NCI-H82 (cell line): ENCODE results near the gene SLC11A1.

Source experiments
- DNase-seq: peaks from one replicate; lab custom pipeline; 2025; lab: John Stamatoyannopoulos, UW

Gene SLC11A1

DNA sequence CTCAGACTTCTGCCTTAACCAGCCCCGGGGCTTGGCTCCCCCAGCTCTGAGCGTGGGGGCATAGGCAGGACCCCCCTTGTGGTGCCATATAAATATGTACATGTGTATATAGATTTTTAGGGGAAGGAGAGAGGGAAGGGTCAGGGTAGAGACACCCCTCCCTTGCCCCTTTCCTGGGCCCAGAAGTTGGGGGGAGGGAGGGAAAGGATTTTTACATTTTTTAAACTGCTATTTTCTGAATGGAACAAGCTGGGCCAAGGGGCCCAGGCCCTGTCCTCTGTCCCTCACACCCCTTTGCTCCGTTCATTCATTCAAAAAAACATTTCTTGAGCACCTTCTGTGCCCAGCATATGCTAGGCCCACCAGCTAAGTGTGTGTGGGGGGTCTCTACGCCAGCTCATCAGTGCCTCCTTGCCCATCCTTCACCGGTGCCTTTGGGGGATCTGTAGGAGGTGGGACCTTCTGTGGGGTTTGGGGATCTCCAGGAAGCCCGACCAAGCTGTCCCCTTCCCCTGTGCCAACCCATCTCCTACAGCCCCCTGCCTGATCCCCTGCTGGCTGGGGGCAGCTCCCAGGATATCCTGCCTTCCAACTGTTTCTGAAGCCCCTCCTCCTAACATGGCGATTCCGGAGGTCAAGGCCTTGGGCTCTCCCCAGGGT is 23.1 kb downstream of the SLC11A1 start:
- no peak for DNase-seq

DNA sequence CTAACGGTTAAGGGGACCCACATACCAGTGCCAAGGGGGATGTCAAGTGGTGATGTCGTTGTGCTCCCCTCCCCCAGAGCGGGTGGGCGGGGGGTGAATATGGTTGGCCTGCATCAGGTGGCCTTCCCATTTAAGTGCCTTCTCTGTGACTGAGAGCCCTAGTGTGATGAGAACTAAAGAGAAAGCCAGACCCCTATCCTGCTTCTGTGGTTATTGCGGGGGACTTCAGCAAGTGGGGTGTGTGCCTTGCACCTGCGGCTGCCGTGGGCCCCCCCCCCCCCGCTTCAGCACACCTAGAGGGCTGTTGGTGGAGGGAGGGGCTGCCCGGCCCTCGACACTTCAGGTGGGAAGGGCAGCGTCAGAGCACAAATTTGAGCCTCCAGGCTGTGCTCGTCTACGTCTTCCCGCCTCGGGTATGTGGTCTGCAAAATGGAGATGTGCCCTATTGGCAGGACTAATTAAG is 23.7 kb downstream of the SLC11A1 start:
- DNase-seq, result peak; percentile 58

DNA sequence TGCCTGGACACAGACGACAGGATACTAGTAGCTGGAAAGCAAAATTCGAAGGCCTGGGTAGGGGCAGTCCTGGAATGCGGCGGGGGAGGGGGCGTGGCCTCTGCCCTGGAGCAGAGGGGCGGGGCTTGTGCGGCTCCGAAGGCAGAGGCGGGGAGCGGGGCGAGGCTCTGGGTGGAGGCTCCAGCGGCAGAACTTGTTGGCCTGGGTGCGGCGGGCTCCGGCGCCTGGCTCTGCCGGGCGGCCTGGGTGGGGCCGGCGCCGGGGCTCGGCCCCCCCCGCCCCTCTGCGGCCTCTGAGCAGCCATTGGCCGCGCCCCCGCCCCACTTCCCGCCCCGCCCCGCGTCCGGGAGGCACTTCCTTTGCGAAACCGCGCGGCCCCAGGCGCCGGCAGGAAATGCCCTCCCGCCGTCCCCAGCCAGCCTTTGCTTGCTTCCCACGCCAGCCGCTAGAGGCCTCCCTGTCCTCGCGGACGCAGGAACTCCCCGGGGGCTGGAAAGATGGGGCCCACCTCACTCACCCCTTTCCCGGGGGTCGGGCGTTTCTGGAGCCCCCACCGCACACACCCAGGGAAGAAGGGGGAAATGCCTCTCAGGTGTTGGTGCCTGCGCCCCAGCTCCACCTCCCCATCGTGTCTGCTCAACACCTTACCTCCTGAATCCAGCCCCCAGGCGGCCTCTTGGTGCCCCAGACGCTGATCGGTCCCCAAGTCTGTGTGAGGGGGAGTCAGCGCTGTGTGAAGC is 24.3 kb downstream of the SLC11A1 start:
- peak; percentile 100 for DNase-seq

DNA sequence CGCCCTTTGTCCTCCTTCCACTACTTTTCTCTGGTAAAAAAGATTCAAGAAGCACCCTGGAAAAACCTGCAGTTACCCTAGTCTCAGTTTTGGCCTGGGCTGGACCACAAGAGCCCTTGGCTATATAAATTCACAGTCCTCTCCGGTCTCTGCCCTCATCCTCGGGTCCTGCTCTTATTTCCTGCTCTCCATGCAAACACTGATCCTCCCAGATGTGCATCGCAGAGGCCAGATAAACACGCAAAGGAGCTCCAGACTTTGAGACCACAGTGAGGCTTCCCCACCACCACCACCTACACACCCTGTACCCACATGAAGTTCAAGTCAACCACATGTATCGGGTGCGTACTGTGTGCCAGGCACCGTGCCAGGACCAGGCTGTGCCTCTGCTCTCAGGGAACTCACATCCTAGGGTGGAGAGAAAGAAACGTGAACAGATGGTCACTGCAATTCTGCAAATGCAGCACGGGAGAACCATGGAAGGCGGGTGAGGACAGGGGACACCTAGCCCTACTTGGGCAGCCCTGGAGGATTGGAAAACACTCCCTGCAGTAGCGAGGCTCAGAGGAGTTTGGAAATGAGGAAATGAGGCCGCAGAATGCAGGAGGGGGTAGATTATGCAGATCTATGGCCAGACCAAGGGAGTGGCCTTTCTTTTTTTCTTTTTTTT is 25.0 kb downstream of the SLC11A1 start:
- DNase-seq, result peak; percentile 81

DNA sequence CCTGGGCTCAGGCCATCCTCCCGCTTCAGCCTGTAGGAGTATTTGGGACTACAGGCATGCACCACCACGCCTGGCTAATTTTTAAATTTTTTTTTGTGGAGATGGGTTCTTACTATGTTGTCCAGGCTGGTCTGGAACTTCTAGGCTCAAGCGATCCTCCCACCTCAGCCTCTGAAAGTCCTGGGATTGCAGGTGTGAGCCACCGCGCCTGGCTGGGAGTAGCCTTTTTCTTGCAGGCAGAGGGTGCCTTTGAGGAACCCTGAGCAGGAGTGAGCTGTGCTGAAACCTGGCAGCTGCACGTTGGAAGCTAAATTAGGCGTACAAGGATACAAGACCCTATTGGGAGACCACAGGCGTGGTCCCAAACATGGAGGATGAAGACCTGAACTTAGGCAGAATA is 25.6 kb downstream of the SLC11A1 start:
- DNase-seq, result no peak

DNA sequence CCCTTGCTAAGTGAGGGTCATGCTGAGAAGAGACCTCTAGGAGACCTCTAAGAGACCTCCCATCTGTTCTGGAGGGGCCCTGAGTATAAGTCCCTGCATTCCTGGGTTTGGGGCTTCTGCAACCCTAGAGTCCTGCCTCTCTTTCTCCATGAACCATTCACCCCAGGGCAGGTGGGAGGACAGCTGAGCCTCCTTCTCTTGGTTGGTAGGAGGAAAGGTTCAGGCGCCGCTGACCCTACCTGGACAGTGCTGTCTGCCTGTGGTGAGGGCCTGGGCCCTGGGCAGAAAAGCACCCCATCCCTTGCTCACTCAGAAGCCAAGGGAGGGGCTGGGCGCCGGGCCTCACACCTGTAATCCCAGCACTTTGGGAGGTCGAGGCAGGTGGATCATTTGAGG is 36.2 kb downstream of the SLC11A1 start:
- no peak for DNase-seq

DNA sequence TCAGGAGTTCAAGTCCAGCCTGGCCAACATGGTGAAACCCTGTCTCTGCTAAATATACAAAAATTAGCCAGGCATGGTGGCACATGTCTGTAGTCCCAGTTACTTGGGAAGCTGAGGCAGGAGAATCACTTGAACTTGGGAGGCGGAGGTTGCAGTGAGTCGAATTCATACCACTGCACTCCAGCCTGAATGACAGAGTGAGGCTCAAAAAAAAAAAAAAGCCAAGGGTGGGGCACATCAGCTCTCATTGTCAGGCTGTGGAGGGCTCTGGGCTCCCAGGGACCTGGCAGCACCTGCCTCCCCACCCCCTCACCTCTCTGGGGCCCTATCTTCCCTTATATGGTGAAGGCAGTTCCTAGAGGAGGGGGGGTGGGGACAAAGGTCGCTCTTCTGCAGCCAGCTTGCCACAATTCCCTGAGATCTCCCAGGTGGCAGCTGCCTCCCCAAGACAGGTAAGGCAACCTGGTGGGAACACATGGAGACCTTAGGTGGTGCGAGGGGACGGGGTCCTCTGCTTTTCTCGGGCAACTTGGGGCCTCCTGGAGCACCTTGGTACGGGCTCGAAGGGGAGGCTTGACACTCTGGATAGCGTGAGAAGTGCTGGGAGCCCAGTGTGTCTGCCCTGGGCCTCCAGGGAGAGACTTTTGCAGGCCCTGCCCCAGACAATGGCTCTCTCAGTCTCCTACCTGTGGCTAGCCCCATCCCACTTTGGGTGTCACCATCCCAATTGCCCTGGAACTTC is 36.8 kb downstream of the SLC11A1 start, which contains the start of gene VIL1:
VIL1 (plus strand) TSS at position 407 of the 742 bp plus-strand sequence. CDS start 4,656 bp downstream, outside the sequence.
- no peak for DNase-seq

DNA sequence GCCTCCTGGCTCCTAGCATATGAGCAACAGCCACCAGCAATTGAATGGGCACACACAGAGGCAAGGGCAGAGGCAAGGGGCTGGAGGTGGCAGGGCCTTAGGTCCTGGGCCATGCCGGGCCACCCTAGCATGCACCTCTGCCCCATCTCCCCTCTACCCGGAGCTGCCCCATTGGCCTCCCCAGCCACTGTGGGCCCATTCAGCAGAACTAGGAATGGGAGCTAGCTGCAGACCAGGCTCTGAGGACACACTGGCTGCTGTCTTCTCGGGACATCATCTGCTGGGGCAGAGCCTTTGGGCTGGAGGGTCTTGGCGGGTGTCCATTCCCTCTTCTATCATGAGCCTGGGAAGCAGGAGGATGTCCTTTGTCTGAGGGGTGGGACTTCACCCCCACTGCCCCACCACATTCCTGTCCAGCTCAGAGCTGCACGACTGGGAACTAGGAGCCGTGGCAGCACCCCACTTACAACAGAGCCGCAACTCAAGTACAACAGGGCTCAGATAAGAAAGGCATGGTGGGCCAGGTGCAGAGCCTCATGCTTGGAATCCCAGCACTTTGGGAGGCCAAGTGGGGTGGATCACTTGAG is 37.6 kb downstream of the SLC11A1 start:
- DNase-seq, result no peak

DNA sequence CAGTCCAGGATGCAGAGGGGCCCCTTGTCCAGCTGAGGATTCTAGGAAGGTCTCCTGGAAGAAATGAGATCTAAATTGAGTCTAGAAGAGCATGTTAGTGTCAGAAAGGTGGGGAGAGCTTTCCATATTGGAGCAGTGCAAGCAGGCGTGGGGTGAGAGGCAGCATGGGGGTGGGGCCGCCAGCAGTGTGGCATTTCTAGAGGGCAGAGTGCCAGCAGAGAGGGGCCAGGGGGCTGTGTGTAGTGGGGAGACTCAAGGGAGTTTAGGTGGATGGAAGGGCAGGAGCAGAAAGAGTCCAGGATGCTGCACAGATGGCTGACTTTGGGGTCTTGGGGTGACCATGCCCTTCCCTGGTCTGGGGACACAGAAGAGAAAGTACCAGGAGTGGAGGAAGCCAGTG is 39.0 kb downstream of the SLC11A1 start:
- DNase-seq, result no peak

DNA sequence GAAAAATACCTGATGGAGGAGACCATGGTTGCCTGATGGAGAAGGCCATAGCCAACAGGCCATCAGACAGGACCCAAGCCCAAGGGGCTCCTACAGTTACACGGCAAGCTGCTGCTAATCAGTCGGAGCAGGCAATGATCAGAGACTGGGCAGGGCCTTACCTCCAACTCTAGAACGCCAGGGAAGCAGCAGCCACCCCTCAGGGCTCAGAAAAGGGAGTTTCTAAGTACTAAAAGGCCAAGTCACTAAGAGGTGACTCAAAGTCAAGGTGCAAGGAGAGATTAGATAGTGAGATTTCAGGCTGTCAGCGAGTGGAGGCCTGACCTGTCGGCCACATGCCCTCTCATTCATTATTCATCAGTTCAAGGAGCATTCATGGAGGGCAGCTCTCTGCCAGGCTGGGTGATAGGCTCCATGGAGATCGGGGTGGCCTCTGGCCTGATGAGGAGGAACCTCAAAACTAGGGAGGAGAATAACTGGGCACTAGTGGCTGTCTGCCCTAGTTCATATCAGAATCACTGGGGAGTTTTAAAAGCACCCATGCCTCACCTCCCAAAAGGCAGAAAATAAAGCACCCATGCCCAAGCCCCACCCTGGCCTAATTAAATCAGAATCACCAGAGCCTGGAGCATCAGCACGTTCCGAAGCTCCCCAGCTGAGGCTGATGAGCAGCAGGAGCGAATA is 40.5 kb downstream of the SLC11A1 start:
- no peak for DNase-seq

DNA sequence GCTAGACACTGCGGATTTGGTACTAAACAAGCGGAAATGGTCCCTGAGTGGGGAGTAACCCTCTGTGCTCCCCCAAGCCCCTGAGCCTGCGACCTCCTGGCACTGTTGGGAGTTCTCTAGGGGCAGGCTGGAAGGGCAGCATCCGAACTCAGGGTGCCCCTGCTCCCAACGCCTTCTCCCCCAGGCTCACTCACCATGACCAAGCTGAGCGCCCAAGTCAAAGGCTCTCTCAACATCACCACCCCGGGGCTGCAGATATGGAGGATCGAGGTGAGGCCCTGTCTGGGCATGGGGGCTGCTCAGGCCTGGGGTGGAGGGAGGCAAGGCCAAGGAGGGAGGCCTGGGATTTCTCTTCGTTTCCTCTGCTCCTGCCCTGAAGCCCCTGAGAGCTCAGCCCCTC is 41.5 kb downstream of the SLC11A1 start:
- DNase-seq, result no peak

DNA sequence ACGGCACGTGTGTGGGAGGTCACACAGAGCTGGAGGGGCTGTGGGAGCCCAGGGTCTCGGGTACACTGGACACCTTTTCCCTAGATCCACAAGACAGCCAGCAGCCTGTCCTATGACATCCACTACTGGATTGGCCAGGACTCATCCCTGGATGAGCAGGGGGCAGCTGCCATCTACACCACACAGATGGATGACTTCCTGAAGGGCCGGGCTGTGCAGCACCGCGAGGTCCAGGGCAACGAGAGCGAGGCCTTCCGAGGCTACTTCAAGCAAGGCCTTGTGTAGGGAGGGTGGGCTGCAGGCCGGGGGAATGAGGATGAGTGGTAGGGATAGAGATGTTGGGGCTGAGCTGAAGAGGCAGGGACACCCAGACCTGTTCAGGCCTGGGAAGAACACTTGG is 43.5 kb downstream of the SLC11A1 start:
- DNase-seq, result no peak

DNA sequence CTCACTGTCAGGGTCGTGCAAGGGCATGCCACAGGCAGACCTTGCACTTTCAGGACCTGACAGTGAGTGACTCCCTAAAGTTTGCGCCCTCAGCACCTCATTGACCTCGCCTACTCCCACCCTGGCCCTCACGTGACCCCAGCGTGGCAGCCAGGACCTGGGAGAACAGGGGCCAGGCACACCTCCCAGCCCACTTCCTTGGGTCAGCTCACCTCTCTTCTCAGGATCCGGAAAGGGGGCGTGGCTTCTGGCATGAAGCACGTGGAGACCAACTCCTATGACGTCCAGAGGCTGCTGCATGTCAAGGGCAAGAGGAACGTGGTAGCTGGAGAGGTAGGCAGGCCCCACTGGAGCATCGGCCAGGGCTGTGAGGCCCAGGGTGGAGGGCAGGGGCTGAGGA is 45.7 kb downstream of the SLC11A1 start:
- DNase-seq, result peak; percentile 14

DNA sequence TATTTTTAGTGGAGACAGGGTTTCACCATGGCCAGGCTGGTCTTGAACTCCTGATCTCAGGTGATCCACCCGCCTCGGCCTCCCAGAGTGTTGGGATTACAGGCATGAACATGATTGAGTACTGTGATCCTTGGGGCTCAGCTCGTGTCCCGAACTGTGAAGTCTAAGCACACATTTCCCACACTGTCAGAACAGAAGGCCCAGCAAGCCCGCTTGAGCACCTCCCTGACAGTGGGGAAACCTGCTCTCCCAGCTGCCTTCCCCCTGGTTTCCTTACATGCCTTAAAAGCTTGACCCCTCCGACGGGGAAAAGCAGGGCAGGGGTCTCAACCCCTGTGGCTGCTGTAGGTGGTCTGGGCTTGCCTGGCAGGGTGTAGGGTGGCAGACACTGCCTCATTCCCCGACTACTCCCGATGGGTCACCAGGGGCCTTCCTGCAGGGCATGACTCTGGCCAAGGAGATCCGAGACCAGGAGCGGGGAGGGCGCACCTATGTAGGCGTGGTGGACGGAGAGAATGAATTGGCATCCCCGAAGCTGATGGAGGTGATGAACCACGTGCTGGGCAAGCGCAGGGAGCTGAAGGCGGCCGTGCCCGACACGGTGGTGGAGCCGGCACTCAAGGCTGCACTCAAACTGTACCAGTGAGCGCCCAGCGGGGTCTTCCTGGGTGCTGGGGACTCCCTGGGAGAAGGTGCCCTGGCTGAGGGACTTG is 46.9 kb downstream of the SLC11A1 start:
- no peak for DNase-seq

DNA sequence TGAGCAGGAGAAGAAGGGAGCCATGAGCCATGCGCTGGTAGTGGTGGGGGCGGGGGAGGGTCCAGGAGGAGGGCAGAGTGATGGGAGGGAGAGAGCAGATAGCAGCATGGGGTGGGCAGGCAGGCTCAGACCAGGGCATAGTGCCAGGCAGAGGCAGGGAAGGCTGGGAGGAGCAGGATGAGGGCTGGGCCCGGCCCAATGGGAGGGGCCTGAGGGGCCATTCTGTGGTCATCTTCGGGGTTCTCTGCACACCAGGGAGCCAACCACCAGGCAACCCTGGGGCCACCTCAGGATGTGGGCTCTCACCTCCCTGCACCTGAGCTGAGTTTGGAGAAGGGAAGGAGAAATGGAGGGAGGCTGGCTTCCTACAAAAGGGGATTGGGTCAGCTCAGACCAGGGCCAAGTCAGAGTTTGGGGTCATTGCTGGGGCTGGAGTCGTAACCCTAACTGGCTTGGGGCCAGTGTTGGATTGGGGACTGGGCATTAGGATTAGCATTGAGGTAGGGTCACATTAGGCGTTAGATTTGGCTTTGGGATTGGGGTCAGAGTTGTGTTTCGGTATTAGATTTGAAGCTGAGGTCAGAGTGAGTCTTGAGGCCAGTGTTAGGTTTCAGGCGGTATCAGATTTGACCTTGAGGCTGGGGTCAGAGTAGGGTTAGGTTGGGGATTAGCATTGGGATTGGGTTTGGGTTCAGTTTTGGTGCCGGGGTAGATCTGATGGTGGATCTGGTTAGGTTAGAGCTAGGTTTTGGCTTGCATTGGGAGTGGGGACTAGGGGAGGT is 48.0 kb downstream of the SLC11A1 start:
- no peak for DNase-seq

DNA sequence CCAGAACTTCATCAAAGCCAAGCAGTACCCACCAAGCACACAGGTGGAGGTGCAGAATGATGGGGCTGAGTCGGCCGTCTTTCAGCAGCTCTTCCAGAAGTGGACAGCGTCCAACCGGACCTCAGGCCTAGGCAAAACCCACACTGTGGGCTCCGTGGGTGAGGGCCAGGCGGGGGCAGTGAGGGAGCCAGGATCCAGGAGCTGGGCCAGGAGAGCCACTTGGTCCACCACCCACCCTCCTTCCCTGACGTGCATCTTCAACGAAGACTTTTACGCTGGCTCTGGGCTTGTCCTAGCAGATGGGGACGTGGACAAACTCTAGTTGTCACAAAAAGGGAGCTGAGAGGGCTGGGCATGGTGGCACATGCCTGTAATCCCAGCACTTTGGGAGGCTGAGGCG is 48.6 kb downstream of the SLC11A1 start:
- no peak for DNase-seq

DNA sequence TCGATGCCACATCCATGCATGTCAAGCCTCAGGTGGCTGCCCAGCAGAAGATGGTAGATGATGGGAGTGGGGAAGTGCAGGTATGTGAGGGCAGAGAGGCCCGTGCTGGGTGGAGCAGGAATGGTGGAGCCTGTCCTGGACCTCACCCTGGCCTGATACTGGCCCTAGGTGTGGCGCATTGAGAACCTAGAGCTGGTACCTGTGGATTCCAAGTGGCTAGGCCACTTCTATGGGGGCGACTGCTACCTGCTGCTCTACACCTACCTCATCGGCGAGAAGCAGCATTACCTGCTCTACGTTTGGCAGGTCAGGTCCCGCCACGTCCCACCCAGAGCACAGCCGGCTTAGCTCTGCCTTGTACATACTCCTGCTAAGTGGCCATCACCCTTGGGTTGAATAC is 49.8 kb downstream of the SLC11A1 start:
- no peak for DNase-seq

DNA sequence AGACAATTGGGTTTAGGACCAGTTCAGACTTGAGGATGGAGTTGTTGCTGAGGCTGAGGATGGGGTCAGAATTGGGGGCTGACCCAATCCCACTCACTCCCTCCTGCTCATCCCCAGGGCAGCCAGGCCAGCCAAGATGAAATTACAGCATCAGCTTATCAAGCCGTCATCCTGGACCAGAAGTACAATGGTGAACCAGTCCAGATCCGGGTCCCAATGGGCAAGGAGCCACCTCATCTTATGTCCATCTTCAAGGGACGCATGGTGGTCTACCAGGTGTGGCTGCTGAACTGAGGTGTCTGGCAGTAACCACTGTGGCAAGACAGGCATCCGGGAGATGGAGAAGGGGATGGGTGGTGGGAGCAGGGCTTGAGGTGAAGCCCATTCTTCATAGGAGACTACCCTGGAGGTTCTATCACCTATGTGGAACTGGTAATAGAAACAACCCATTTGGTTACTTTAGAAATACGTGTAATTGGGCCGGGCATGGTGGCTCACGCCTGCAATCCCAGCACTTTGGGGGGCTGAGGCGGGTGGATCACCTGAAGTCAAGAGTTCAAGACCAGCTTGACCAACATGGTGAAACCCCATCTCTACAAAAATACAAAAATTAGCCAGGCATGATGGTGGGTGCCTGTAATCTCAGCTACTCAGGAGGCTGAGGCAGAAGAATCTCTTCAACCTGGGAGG is 50.7 kb downstream of the SLC11A1 start:
- DNase-seq, result no peak

DNA sequence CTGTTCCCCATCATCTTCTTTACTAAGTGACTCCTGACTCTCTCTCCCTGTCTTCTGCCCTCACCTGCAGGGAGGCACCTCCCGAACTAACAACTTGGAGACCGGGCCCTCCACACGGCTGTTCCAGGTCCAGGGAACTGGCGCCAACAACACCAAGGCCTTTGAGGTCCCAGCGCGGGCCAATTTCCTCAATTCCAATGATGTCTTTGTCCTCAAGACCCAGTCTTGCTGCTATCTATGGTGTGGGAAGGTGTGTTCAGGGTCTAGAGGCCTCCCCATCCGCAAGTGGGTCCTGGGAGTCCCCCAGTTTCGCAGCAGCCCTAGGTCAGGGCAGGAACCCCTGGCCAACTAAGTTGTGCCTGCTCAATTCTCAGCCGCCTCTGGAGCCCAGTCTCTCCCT is 52.4 kb downstream of the SLC11A1 start:
- no peak for DNase-seq
